Thoracic aorta (tissue), 2 donors: Measurements from ENCODE around the gene MYO9A. TPM values are rescaled to one million over a fixed set of nuclear protein-coding genes. Genes with fewer than 3 reads are reported as not detected.

Experiments used
- ATAC-seq: fragments of 150-250 bp; one replicate; pipeline ENCODE4 v1.8.0; 2017; ENCODE audit warnings: low read depth; ENCODE audit not compliant: insufficient number of reproducible peaks, low FRiP score
- DNase-seq: peaks from one replicate; pipeline ENCODE4 v3.0.0-alpha.2; 2020; ENCODE audit warnings: low spot score
- H3K27ac ChIP-seq, 2 donors: fragments of 200-600 bp; sonication (generic); 1 replicate in 1 of 2; 2 replicates in 1 of 2; pipeline ENCODE4 v1.5.1; 2016; ENCODE audit warnings: mild to moderate bottlenecking in 2 of 2, moderate library complexity in 2 of 2
- H3K27me3 ChIP-seq: fragments of 200-600 bp; sonication (generic); replicated peaks from 2 replicates; pipeline ENCODE4 v1.6.0; 2016; ENCODE audit warnings: mild to moderate bottlenecking; ENCODE audit not compliant: insufficient read depth
- H3K36me3 ChIP-seq: fragments of 200-600 bp; sonication (generic); one replicate; pipeline ENCODE4 v1.5.1; 2016
- H3K4me1 ChIP-seq, 2 donors: fragments of 200-600 bp; sonication (generic); 1 replicate in 1 of 2; 2 replicates in 1 of 2; pipeline versions ENCODE4 v1.5.1 to v1.6.0; 2016; ENCODE audit warnings: low read depth in 2 of 2, mild to moderate bottlenecking in 1 of 2; ENCODE audit not compliant: control insufficient read depth in 1 of 2
- H3K4me3 ChIP-seq: fragments of 200-600 bp; sonication (generic); 2 replicates; pipeline ENCODE4 v1.5.1; 2016; ENCODE audit warnings: mild to moderate bottlenecking
- H3K9me3 ChIP-seq: fragments of 200-600 bp; sonication (generic); 2 replicates; pipeline ENCODE4 v1.5.1; 2016
- CTCF ChIP-seq: fragments of 200-600 bp; sonication (generic); IDR thresholded peaks from one replicate; pipeline ENCODE4 v1.5.1; 2019; ENCODE audit warnings: antibody characterized with exemption
- total RNA-seq, 2 donors: library from RNA; depleted of rRNA; stranded (reverse); fragments of >200 nt; gene quantifications; one replicate each; pipeline versions ENCODE4 v1.1.0 to v1.2.3, GENCODE V29; 2016

Gene MYO9A
- total RNA-seq, 2 donors from 2014 or later, result 48.2 to 57.4 TPM

DNA sequence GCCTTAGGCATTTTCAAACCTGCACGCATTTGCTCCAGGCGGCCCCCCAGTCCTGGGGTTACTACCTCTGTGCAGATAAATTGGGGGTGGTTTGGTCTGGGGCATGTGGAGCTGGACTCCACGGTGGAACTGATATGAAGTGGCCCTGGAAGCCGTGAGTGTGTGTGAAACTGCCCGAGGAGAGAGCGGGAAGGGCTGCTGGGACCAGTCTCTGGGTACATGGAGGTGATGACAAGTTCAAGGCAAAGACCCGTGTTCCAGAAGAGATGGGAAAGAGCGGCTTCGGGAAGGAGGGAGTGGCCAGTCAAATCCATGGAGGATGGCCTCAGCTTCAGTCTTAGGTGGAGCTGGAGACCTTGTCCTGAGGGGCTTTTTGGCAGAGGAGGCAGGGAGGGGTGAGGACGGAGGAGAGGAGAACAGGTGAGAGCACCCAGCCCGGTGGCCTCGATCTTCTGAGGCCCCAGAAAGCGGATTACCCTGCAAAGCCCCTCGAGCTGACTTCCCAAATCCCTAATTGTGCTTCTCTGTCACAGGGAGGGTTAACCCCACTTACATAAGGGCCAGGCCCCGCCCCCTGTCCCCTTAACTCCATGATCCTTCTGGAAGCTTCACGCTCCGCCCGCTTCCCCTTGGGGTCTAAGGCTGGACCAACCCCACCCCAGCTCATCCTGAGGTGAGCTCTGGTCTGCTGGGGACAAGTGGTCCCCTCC is 309.5 kb downstream of the MYO9A start:
- H3K9me3 ChIP-seq, result no peaks in the 10 kb centered on the region
- DNase-seq (no peak), ATAC-seq (no peak)
- no peak overlapping the region for H3K27ac ChIP-seq
- H3K4me1 ChIP-seq, result peaks cover 0 to 23% of the 10 kb centered on the region in 2 donors
- TF ChIP-seq CTCF, result no peak
- no peaks in the 10 kb centered on the region for H3K36me3 ChIP-seq
- H3K4me3 ChIP-seq, result no peak overlapping the region
- no peaks in the 10 kb centered on the region for H3K27me3 ChIP-seq

- DNase-seq (no peak), ATAC-seq (no peak)
- no peak for TF ChIP-seq CTCF
- Histone ChIP-seq H3K9me3 (no peaks in the 10 kb centered on the region), H3K4me1 (peaks cover 0 to 23% of the 10 kb centered on the region in 2 donors), H3K36me3 (no peaks in the 10 kb centered on the region), H3K4me3 (no peak overlapping the region), H3K27me3 (no peaks in the 10 kb centered on the region), H3K27ac (no peak overlapping the region)
These were observed 310.3 kb downstream of the MYO9A start for GRCh38 chr15:71807691-71808091.

DNA sequence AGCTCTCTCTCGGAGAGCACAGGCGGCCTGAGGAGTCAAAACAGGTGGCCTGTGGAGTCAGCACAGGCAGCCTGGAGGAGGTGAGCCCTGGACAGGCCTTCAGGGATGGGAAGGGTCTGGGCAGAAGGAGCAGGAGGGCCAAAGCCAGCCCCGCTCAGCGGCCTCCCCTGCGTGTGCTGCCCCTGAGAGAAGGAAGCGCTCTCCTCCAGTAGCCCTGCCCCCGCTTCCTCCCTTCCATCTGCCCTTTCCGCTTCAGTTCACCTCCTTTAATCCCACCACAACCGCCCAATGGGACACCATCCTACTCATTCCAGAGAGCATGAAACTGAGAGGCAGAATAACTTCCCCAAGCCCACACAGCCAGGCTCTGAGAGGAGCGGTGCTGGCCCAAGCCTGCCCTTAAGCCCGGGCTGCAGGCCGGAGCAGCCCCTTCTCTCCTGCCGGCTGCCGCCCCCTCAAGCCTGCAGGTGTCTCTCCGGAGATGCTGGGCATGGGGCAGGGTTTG is 310.8 kb downstream of the MYO9A start:
- Histone ChIP-seq H3K4me1 (peaks cover 0 to 23% of the 10 kb centered on the region in 2 donors), H3K27me3 (no peaks in the 10 kb centered on the region), H3K9me3 (no peaks in the 10 kb centered on the region), H3K27ac (no peak overlapping the region), H3K36me3 (no peaks in the 10 kb centered on the region), H3K4me3 (no peak overlapping the region)
- DNase-seq (no peak), ATAC-seq (no peak)
- TF ChIP-seq CTCF, result no peak

- H3K9me3 ChIP-seq, result no peaks in the 10 kb centered on the region
- H3K4me1 ChIP-seq, result peaks cover 0 to 23% of the 10 kb centered on the region in 2 donors
- ATAC-seq (no peak), DNase-seq (no peak)
- no peak overlapping the region for H3K27ac ChIP-seq
- no peak for TF ChIP-seq CTCF
- no peaks in the 10 kb centered on the region for H3K27me3 ChIP-seq
- H3K4me3 ChIP-seq, result no peak overlapping the region
- H3K36me3 ChIP-seq, result no peaks in the 10 kb centered on the region
These were observed 311.5 kb downstream of the MYO9A start for GRCh38 chr15:71806452-71806931.

DNA sequence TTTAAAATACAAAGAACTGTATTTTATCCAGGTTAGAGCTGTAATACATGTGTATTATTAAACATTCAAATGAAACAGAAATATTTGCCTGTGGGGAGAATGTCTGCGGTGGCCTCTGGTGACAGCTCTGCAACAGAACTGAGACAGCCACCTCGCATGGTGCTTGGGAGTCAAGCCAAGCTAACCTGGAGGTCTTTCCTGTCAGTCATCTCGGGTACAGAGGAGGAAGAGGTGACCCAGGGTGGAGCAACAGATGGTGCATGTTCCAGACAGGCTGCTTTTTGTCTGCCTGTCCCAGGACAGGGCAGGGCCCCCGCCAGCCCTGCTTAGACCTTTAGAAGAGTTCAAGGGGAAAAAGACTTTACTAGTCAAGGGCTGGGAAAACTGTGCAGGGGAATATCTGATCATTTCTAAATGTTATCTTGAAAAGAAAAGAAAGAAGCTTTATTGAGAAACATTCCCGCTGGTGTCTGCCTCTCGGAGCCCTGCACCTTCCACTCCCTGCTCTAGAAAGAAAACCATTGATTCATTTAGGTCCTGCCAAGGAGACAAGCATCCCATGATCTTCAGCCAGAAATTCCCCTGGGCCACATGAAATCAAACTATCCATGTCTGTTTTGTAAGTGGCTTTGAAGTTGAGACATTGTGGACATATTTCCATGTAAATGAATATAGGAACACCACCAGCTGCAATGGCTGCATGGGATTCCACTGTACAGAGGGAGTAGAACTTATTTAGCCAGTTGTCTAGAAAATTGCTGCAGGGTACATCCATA is 313.1 kb downstream of the MYO9A start:
- Histone ChIP-seq H3K27me3 (no peaks in the 10 kb centered on the region), H3K9me3 (no peaks in the 10 kb centered on the region), H3K36me3 (no peaks in the 10 kb centered on the region), H3K4me3 (no peak overlapping the region), H3K4me1 (peaks cover 0 to 30% of the 10 kb centered on the region in 2 donors), H3K27ac (no peak overlapping the region)
- TF ChIP-seq CTCF, result no peak
- ATAC-seq (no peak), DNase-seq (no peak)
